ENCODE results near the gene GALNT6. TPM values are rescaled to one million over a fixed set of nuclear protein-coding genes. Genes with fewer than 3 reads are reported as not detected.

The GALNT6 gene
- total and polyA plus RNA-seq, 12 donors = 0.15 to 6.3 (median 0.81) TPM

DNA sequence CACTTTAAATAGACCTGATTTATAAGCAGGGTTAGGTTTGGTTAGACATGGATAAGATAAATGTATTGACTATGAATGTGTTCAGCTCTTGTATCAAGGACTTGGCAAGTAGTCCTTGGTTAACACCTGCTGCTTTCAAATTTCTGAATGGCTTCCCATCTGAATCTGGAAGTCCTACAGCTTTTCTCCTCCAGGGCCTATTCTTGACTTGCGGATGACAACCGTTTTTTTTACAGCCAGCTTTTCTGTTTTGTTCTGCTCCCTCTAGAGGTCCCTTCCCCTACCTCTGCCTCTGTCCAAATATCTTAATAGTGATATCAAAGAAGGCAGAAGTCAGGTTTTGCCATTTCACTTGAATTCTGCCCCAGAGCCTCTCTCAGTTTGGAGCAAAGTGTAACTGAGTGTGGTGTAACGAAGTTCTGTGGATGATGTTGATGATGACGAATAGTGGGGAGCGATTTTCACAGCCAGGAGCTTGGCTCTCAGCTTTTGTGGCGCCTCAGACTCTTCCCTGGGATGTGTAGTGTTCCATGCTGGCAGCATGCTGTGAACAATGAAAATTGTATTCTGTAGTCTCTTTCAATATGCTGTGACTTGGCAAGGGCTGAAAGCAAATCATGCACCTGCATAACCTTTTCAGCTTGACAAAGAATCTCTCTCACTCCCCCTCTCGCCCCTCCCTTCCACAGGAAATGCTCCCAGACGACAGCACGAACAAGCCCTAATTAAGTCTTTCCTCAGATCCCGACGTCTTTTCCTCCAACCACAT is 28.4 kb upstream of the GALNT6 start:
- H3K9me3 ChIP-seq = no peaks in the 10 kb centered on the region
- DNase-seq (no peak), ATAC-seq (no peak)
- no peaks in the 10 kb centered on the region for H3K36me3 ChIP-seq
- no peak overlapping the region for H3K27ac ChIP-seq
- intact Hi-C loops (cut with DNase I) = loop anchor here in 8 of 10 donors (2.0 to 10.0 kb wide), 13 partner anchors 113 to 655 kb away; partner anchors contain the start of gene SMIM41 (in 1 of the 8)
- WGBS, 2 donors = 39 to 40% methylated on average over 11 of the region's 11 CpGs
- no peak overlapping the region for H3K4me3 ChIP-seq
- TF ChIP-seq, protein P1, sequence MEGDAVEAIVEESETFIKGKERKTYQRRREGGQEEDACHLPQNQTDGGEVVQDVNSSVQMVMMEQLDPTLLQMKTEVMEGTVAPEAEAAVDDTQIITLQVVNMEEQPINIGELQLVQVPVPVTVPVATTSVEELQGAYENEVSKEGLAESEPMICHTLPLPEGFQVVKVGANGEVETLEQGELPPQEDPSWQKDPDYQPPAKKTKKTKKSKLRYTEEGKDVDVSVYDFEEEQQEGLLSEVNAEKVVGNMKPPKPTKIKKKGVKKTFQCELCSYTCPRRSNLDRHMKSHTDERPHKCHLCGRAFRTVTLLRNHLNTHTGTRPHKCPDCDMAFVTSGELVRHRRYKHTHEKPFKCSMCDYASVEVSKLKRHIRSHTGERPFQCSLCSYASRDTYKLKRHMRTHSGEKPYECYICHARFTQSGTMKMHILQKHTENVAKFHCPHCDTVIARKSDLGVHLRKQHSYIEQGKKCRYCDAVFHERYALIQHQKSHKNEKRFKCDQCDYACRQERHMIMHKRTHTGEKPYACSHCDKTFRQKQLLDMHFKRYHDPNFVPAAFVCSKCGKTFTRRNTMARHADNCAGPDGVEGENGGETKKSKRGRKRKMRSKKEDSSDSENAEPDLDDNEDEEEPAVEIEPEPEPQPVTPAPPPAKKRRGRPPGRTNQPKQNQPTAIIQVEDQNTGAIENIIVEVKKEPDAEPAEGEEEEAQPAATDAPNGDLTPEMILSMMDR (IDR thresholded peaks at IDR 0.05) = no peak
- peaks cover 0 to 38% (median 16%) of the 10 kb centered on the region in 7 donors for H3K27me3 ChIP-seq
- peaks cover 0 to 6% (median 3%) of the 10 kb centered on the region in 9 donors for H3K4me1 ChIP-seq

DNA sequence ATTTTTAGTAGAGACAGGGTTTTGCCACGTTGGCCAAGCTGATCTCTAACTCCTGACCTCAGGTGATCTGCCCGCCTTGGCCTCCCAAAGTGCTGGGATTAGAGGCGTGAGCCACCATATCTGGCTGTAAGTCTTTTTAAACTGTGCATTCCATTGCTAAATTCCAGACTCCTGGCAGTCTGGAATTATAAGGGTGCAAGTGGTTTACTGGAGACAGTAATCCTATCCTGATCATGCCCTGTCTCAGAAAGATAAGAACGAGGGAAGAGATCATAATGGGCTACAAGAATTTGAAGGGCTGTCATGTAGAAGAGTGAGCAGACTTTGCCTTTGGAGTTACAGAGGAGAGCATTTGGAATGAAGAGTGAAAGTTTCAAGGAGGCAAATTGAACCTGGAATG is 26.6 kb upstream of the GALNT6 start:
- Histone ChIP-seq H3K9me3 (no peaks in the 10 kb centered on the region), H3K36me3 (no peaks in the 10 kb centered on the region), H3K27ac (no peak overlapping the region), H3K4me1 (no peaks in the 10 kb centered on the region), H3K4me3 (no peak overlapping the region), H3K27me3 (peaks cover 0 to 44% (median 12%) of the 10 kb centered on the region in 7 donors)
- 60 to 62% methylated on average over 4 of the region's 4 CpGs for WGBS, 2 donors
- DNase-seq (no peak), ATAC-seq (no peak)
- intact Hi-C loops (cut with DNase I) = no loop called here
- TF ChIP-seq, protein P1 (IDR thresholded peaks at IDR 0.05) = no peak

DNA sequence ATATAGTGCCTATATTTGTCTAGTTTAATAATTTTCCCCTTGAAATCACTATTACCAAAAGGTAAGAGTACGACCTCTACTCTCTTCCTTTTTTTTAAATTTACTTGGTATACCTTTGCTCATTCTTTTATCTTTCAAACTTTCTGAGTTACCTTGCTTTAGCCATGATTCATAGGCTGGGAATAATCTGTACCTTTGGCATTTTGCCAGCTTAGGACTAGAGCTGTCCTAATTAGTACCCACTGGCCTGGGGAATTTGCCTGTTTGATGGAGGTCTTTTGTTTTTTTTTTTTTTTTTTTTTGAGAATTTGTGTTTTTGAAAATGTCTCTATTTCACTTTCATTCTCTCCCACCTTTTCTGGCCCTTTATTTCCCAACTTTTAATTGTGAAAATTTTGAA is 24.7 kb upstream of the GALNT6 start:
- DNase-seq (no peak), ATAC-seq (no peak)
- intact Hi-C loops (cut with DNase I) = no loop called here

DNA sequence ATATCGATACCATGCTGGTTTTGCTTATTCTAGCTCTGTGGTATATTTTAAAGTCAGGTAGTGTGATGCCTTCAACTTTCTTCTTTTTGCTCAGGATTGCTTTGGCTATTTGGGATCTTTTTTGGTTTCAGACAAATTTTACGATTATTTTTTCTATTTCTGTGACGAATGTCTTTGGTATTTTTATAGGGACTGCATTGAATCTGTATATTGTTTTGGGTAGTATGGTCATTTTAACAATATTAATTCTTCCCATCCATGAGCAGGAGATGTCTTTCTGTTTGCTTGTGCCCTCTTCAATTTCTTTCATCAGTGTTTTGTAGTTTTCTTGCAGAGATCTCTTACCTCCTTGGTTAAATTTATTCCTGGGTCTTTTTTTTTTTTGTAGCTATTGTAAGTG is 22.6 kb upstream of the GALNT6 start:
- WGBS, 2 donors = 93 to 96% methylated on average over 3 of the region's 3 CpGs

More for the DNA sequence above, 24.7 kb upstream of the GALNT6 start:
- TF ChIP-seq, protein P1 (IDR thresholded peaks at IDR 0.05) = no peak
- H3K4me3 ChIP-seq = no peak overlapping the region
- no peaks in the 10 kb centered on the region for H3K36me3 ChIP-seq
- H3K27ac ChIP-seq = no peak overlapping the region
- peaks cover 0 to 38% (median 11%) of the 10 kb centered on the region in 7 donors for H3K27me3 ChIP-seq
- no peaks in the 10 kb centered on the region for H3K4me1 ChIP-seq
- H3K9me3 ChIP-seq = no peaks in the 10 kb centered on the region
- 94 to 95% methylated on average over 1 of the region's 1 CpG for WGBS, 2 donors

More for the DNA sequence above, 22.6 kb upstream of the GALNT6 start:
- TF ChIP-seq, protein P1 (IDR thresholded peaks at IDR 0.05) = no peak
- no peaks in the 10 kb centered on the region for H3K9me3 ChIP-seq
- no peak overlapping the region for H3K27ac ChIP-seq
- intact Hi-C loops (cut with DNase I) = no loop called here
- no peaks in the 10 kb centered on the region for H3K4me1 ChIP-seq
- no peak for DNase-seq
- ATAC-seq = no peak
- H3K4me3 ChIP-seq = no peak overlapping the region
- peaks cover 0 to 25% (median 5%) of the 10 kb centered on the region in 7 donors for H3K27me3 ChIP-seq
- no peaks in the 10 kb centered on the region for H3K36me3 ChIP-seq
